GM18520 (cell line): Measurements from ENCODE around the gene NMNAT1.
"Not testable (repeated sequence)": the region's sequence is repeated elsewhere in the genome, so short reads cannot be mapped to it uniquely, and the experiment has no call there.

Experiments
- ATAC-seq: cut with Tn5 transposase; IDR thresholded peaks from one replicate; pipeline ENCODE4 v1.9.1; 2021; ENCODE audit not compliant: unreplicated experiment

Gene NMNAT1

DNA sequence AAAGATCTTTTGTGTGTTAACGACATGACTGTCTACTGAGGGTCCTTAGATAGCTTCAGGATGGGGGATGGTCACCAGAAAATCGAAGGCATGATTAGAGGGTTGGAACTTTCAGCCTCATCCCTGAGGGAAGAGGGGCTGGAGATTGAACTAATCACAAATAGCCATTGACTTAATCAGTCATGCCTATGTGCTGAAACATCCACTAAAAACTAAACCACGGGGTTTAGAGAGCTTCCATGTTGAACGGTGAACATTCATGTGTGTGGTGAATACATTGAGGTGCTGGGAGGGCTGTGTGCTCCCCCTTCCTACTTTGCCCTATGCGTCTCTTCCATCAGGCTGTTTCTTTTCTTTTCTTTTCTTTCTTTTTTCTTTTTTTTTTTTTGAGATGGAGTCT lies 70.7 kb downstream of the NMNAT1 start:
- no peak for ATAC-seq

DNA sequence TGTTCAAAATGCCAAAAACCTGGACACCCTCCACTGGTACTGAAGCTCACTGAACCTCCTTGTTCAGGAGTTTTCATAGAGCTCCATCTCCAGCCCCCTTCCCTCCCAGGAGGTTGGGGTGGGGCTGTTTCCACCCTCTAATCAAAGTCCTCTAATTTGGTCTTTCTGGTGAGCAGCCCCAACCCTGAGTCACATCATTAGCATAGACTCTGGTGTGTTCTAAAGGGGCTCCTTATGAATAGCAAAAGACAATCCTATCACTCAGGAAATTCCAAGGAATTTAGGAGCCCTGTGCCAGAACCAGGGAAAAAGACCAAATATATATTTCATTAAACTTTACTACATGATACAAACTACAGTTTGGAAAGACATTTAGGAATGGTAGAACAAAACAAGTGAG lies 76.3 kb downstream of the NMNAT1 start:
- ATAC-seq: no peak

DNA sequence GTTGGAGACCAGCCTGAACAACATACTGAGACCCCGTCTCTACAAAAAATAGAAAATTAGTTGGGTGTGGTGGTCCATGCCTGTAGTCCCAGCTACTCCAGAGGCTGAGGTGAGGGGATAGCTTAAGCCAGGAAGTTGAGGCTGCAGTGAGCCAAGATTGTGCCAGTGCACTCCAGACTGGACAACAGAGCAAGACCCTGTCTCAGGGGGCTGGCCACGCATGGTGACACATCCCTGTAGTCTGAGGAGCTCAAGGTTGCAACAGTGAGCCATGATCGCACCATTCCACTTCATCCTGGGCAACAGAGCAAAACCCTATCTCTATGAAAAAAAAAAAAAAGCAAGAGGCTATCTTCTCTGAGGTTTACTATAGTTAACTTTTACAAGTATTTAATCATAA lies 76.8 kb downstream of the NMNAT1 start:
- ATAC-seq: no peak

DNA sequence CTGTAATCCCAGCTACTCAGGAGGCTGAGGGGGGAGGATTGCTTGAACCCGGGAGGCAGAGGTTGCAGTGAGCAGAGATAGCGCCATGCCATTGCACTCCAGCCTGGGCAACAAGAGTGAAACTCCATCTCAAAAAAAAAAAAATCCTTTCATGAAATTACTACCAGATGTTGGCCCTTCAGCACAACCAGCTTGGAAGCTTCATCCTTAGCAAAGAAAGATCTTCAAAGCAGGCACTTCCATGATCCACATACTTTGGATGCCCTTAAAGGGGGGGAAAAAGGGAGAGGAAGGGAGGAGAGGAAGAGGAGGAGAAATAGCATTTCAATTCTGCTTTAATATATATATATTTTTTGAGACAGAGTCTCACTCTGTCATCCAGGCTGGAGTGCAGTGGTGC lies 77.4 kb downstream of the NMNAT1 start:
- not testable (repeated sequence) for ATAC-seq

DNA sequence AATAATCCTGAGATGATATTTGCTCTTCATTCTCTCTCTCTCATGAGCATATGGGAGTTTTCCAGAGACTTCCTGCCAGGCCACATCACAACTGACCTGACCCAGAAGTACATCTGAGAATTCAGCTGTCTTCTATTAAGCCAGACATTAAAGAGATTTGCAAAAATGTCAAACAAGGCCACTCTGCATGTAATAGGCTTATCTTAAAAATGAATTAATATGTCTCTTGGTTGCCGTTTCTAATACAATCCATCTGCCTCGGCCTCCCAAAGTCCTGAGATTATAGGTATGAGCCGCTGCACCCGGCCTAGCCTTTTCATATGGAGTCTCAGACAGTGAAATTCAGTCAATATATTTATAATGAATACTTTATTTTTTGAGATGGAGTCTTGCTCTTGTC lies 78.7 kb downstream of the NMNAT1 start:
- not testable (repeated sequence) for ATAC-seq

DNA sequence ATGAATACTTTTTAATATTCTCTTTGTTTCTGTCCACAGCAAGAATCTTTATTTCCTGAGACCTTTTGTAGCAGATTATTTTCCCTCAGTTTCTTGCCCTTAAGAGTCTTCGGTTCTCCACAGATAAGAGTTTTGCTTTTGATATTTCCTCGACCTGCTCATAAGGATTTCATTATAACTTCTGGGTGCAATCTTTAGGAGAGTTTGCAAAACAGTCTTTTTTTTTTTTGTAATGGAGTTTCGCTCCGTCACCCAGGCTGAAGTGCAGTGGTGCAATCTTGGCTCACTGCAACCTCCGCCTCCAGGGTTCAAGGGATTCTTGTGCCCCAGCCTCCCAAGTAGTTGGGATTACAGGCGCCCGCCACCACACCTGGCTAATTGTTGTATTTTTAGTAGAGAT lies 79.4 kb downstream of the NMNAT1 start:
- no peak for ATAC-seq

DNA sequence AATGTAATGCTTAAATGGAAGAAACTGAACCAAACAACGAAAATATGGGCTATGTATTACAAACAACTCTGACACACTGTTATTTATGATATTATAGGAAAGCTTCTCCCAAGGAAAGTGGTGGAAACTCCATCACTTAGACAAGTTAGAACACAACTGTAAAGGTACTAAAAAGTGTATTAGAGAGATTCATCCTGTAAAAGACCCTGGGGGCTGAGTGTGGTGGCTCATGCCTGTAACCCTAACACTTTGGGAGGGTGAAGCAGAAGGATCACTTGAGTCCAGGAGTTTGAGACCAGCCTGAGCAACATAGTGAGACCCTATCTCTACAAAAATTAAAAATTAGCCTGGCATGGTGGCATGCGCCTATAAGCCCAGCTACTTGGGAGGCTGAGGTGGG lies 82.1 kb downstream of the NMNAT1 start:
- ATAC-seq: no peak

DNA sequence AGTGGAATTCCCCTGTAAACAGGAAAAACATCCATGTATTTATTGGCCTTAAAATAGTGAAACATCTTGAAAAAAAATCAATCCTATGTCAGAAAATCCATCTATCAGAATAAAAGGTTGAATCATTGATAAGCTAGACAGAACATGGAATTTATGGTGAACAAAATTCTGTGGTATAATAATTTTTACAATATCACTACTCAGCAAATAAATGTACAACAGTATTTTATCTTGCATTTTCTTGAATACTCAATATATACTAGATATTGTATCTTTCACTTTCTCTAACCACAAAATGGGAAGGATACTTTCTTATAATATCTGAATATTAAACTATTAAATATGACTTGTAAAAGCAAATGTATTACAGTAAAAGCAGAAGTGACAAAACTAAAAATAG lies 83.8 kb downstream of the NMNAT1 start:
- ATAC-seq: no peak

DNA sequence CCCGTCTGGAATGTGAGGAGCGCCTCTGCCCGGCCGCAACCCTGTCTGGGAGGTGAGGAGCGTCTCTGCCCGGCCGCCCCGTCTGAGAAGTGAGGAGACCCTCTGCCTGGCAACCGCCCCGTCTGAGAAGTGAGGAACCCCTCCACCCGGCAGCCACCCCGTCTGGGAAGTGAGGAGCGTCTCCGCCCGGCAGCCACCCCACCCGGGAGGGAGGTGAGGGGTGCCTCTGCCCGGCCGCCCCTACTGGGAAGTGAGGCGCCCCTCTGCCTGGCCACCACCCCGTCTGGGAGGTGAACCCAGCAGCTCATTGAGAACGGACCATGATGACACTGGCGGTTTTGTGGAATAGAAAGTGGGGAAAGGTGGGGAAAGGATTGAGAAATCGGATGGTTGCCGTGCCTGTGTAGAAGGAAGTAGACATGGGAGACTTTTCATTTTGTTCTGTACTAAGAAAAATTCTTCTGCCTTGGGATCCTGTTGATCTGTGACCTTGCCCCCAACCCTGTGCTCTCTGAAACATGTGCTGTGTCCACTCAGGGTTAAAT lies 85.8 kb downstream of the NMNAT1 start:
- not testable (repeated sequence) for ATAC-seq

DNA sequence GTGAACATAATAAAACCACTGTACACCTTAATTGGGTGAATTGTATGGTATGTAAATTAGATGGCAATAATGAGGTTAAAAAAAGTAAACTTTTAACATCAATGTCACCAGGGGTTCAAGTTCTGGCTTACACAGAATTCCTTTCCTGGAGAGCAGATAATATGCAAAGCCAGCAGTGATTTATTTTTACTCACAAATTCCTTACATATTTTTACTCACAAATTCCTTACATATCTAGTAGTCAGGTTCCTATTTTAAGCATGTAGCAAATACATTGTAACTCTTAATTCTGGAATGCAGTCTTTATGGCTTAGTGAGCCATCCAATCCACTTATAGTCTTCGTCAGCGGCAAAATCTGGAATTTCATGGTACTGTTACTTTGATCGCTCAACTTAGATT lies 88.2 kb downstream of the NMNAT1 start:
- no peak for ATAC-seq

DNA sequence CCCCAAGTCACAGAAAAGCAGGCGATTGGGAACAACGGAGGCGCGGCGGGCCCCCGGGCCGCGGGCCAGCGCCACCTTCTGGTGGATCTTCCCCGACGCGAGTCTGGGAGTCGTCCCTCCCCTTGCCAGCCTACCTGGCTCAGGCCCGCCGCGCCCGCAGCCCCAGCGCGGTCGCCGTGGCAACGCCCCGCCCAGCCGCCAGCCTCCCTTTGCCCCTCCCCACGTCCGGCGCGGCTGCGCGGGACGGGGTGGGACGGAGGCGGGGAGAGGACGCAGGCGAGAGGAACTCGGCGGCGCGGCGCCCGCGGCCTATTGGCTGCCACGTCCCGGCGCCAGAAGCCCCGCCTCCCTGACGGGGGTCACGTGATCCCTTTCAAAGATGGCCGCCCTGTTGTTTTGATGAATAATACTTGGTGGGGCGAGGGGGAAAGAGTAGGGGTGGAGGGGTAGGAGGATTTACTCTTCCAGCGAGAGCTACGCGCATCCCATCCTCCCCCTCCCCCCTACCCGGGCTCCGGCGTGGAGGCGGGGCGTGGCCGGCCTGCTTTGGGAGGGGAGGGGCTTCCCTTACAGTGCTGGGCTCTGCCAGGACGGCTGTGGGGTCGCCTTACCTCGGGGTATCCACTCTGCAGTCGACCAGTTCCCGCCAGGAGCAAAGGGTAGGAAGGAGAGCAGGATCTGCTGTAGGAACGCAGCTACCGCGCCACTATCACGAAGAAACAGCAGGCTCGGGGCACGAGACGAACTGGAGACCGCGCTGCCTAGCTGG lies 89.5 kb downstream of the NMNAT1 start, which contains the start of gene UBE4B:
Gene UBE4B, plus strand, starts transcription at position 369 of the 769 bp plus-strand sequence. CDS start 713 bp downstream, outside the sequence.
- ATAC-seq: peak; percentile 93

DNA sequence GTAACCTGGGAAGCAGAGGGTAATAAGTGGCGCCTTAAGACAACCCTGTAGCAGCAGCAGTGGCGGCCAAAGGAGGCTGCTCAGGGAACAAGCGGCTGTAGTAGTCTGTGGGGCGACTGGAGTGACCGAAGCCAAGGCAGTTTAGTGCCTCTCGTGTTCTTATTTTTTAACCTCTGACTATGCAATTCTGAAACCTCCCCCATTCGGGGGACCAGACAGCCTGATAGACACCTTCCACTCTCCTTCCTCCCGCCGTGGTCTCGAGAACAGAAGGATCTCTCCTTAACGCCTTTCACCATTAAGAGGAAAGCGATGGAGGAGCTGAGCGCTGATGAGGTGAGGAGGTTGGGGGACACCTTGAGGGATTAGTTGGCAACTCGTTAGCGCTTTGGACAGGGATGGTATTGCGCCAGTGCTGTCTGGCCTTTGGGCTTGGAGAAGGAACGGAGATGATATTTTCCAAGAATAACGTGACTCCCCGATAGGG lies 90.1 kb downstream of the NMNAT1 start:
- ATAC-seq: no peak
